DOHH2 (cell line): ENCODE measurements around the gene SDR42E1.

ENCODE experiments used
- EZH2phosphoT487 ChIP-seq: fragments of 200-600 bp; sonication (generic); IDR thresholded peaks from 2 replicates; pipeline ENCODE4 v1.6.1; 2017; ENCODE audit warnings: borderline replicate concordance, mild to moderate bottlenecking, antibody characterized with exemption, low read length, moderate library complexity, mixed read lengths
- TF ChIP-seq, protein P1 (sequence below): fragments of 200-600 bp; sonication (generic); IDR thresholded peaks from one replicate; pipeline ENCODE4 v1.5.1; 2014; ENCODE audit warnings: antibody characterized with exemption, mild to moderate bottlenecking, low read depth, low read length; ENCODE audit not compliant: poor library complexity, severe bottlenecking

DNA sequence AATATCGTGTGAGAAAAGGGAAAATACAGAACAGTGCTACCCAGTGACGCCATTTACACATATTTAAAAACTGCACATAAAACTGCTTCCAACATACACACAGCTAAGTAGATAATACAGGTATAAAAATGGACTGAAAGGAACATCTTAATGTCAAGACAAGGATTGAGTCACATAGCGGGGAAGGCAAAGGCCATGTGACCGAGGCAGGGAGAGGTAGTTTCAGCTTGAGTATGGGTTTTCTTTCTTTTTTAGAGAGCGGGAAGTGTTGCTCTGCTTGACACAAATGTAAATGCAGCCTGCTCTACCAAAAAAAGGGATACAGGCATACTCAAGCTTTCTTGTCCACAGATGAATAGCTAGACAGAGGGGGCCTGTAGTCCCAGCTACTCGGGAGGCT is 46.5 kb downstream of the SDR42E1 start:
- TF ChIP-seq, protein P1, sequence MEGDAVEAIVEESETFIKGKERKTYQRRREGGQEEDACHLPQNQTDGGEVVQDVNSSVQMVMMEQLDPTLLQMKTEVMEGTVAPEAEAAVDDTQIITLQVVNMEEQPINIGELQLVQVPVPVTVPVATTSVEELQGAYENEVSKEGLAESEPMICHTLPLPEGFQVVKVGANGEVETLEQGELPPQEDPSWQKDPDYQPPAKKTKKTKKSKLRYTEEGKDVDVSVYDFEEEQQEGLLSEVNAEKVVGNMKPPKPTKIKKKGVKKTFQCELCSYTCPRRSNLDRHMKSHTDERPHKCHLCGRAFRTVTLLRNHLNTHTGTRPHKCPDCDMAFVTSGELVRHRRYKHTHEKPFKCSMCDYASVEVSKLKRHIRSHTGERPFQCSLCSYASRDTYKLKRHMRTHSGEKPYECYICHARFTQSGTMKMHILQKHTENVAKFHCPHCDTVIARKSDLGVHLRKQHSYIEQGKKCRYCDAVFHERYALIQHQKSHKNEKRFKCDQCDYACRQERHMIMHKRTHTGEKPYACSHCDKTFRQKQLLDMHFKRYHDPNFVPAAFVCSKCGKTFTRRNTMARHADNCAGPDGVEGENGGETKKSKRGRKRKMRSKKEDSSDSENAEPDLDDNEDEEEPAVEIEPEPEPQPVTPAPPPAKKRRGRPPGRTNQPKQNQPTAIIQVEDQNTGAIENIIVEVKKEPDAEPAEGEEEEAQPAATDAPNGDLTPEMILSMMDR: no peak
- no peak for TF ChIP-seq EZH2phosphoT487
